GM13976 (cell line): ENCODE data around the gene SMPD3.

Experiments used
- DNase-seq: peaks from one replicate; pipeline ENCODE4 v3.0.0; 2012; ENCODE audit warnings: low spot score
- CTCF ChIP-seq: IDR thresholded peaks from 2 replicates; pipeline ENCODE4 v1.5.1; 2012; ENCODE audit warnings: borderline replicate concordance, mild to moderate bottlenecking; ENCODE audit not compliant: insufficient read depth; ENCODE audit errors: extremely low read depth, missing control alignments, control extremely low read depth
- in situ Hi-C: fragments of 300-500 bp; cut with MboI; formaldehyde crosslinking; loops from one replicate; pipeline ENCODE4 v1.12.0; 2022; ENCODE audit warnings: low sequenced_read_pairs, mixed read lengths, inconsistent platforms; ENCODE audit not compliant: unreplicated experiment

The SMPD3 gene

GRCh38 chr16:68453816-68454215 lies 5.5 kb upstream of the SMPD3 start:
- in situ Hi-C loops: no loop called here

DNA sequence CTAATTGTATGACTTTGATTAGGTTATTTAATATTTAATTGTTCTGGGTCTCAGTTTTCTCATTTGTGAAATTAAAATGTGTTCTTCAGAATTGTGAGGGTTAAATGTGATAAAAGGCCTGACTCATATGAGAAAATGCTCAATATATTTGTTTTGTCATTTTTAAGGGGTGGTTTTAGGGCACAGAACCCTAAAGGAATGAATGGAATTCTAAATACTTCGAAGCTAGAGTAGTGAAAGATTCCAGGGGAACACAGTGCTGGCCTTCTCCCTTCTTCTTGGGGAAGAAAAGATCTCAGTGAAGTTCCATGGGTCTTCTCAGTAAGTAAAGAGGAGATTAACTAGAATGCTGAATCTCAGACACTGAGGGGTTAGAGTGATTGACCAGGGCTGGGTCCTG lies 3.9 kb upstream of the SMPD3 start:
- no peak for DNase-seq
- in situ Hi-C loops: no loop called here
- TF ChIP-seq CTCF: no peak

More at GRCh38 chr16:68453816-68454215, 5.5 kb upstream of the SMPD3 start:
- TF ChIP-seq CTCF: no peak
- DNase-seq: no peak

- no peak for TF ChIP-seq CTCF
- DNase-seq: no peak
- in situ Hi-C loops: no loop called here
Measured at GRCh38 chr16:68451676-68452075, 3.4 kb upstream of the SMPD3 start.

DNA sequence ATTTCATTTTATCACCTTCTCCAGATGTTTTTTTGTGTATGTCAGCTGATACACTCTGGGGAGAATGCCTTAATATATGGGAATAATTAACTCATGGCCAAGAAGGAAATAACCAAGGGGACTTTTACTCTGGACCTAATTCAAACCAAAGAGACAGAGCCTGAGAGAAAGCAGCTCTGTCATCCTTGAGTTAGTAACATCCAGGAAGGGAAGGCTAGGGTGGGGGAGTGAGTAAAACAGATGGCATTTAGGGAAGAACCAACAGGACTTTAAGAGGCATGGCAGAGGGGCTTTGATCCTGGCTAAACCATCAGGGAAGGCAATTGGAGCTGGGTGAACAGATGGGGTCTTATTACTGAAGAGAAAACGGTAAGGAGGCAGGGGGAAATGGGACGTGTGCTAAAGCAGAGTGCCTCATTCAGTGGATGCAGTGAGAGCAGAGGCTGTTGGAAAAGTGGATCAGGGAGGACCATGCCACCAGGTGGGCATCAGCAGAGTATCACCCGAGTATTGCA lies 2.5 kb upstream of the SMPD3 start:
- no peak for TF ChIP-seq CTCF
- DNase-seq: no peak
- in situ Hi-C loops: no loop called here

- TF ChIP-seq CTCF: no peak
- DNase-seq: no peak
- in situ Hi-C loops: no loop called here
Measured at GRCh38 chr16:68447653-68448359, 502 bp downstream of the SMPD3 start.

DNA sequence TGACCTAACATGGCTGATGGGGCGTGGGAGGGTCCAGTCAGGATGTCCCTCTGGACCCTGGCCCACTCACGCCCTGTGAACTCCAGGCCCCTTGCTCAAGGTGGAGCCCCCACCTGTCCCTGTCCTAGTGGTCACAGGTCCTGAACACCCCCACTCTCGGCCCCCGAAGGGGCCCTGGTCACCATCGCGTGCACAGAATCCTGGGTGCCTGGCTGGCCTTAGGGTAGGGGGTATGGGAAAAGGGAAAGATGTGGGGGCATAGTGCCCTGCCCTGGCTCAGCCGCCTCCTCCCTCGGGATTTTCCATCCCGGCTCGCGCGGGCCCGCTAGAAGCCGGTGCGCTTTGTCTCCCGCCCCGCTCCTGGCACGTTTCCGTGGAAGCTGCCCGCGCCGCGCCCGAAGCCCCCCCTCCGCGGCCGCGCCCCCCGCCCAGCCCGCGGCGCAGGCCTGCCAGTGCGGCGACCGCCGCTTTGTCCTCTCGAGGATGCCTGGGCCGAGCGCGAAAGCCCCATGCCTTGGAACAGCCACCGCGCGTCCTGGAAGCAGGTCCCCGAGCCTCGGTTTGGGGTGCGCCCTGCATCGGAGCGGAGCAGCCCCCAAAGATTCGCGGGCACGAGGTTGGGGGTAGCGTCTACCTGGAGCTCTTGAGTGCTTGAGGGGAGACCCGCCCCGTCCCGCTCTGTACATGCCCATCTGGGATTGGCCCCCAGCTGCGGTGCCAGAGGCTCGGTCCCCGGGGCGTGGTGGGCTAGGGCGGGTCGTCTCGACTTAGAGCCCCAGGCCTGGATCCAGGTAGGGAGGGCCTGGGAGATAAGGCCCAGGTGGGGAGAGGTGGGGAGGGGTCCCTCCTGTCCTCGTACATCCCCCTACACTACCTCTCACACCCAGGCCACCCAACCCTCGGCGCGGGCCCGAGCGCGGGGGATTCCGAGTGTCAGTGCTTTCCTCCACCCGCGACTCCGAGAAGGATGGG lies 1.3 kb downstream of the SMPD3 start:
- in situ Hi-C loops: no loop called here
- DNase-seq: no peak
- TF ChIP-seq CTCF: no peak
